Progenitor cell of endocrine pancreas (in vitro differentiated cells): Measurements from ENCODE around the gene THTPA. TPM values are rescaled to one million over a fixed set of nuclear protein-coding genes. Genes with fewer than 3 reads are reported as not detected.

Source experiments
- DNase-seq: peaks from one replicate; pipeline ENCODE4 v3.0.0; 2021; ENCODE audit warnings: low spot score; ENCODE audit not compliant: unreplicated experiment
- H3K27ac Mint-ChIP-seq: 2 replicates; pipeline ENCODE4 v1.8.0; 2021; ENCODE audit warnings: mild to moderate bottlenecking, moderate library complexity, mixed read lengths
- H3K27me3 Mint-ChIP-seq: 2 replicates; pipeline ENCODE4 v1.8.0; 2021; ENCODE audit warnings: mixed read lengths
- H3K36me3 Mint-ChIP-seq: 2 replicates; pipeline ENCODE4 v1.8.0; 2022; ENCODE audit warnings: mixed read lengths; ENCODE audit not compliant: insufficient read depth
- H3K4me1 Mint-ChIP-seq: 2 replicates; pipeline ENCODE4 v1.8.0; 2021; ENCODE audit warnings: low read depth, mixed read lengths
- H3K4me3 Mint-ChIP-seq: 2 replicates; pipeline ENCODE4 v1.8.0; 2021; ENCODE audit warnings: low read depth, mild to moderate bottlenecking, moderate library complexity, mixed read lengths
- H3K9me3 Mint-ChIP-seq: 2 replicates; pipeline ENCODE4 v1.8.0; 2021; ENCODE audit warnings: low read depth, mixed read lengths
- CTCF ChIP-seq: fragments of 200-600 bp; sonication (generic); IDR thresholded peaks from one replicate; pipeline ENCODE4 v1.5.0; 2021; ENCODE audit warnings: antibody characterized with exemption, mild to moderate bottlenecking; ENCODE audit not compliant: unreplicated experiment
- total RNA-seq: library from RNA; stranded (reverse); gene quantifications from 2 replicates; pipeline ENCODE4 v1.2.1, GENCODE V29; 2021

Gene THTPA
- total RNA-seq, 1 donor from 2014 or later, result 20.6 TPM

GRCh38 chr14:23522643-23523198 lies 33.4 kb upstream of the THTPA start:
- TF ChIP-seq CTCF, result no peak
- Mint-ChIP-seq H3K4me3 (no peak overlapping the region), H3K36me3 (peaks cover 7% of the 10 kb centered on the region), H3K27ac (peak overlapping the region; percentile 62), H3K9me3 (no peaks in the 10 kb centered on the region), H3K27me3 (no peaks in the 10 kb centered on the region), H3K4me1 (no peaks in the 10 kb centered on the region)
- DNase-seq, result no peak

DNA sequence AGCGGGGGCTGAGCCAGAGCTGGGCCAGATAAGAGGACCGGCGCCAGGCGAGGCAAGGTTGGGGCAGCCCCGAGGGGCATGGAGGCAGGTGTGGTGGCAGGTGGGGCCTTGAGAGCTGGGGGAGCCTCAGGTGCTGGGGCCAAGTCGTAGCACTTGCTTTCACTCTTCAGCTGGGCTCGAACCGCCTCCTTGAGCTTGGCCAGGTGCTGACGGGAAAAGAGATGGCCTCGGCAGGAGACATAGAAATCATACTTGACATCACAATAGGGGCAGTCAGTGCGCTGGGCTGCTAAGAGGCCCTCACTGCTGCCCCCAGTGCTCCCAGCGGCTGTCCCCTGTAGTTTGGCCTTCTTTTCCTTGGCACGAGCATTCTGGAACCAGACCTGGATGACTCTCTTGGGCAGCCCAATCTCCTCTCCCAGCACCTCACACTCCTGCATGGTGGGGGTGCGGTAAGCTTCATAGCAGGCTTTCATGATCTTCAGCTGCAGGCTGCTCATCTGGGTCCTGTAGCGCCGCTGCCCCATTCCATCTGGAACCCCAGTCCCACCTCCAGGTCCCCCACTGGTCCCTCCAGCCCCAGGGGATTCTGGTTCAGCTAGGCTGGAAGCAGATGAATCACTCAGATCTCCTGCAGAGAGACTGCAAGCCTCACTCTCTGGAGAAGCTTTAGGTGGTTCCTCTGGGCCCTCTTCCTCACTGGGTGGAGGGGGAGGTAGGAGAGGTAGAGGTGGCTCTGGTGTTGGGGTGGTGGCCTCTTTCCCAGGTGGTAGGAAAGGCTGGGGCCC lies 32.6 kb upstream of the THTPA start:
- H3K4me1 Mint-ChIP-seq, result no peaks in the 10 kb centered on the region
- no peak for TF ChIP-seq CTCF
- DNase-seq, result no peak

DNA sequence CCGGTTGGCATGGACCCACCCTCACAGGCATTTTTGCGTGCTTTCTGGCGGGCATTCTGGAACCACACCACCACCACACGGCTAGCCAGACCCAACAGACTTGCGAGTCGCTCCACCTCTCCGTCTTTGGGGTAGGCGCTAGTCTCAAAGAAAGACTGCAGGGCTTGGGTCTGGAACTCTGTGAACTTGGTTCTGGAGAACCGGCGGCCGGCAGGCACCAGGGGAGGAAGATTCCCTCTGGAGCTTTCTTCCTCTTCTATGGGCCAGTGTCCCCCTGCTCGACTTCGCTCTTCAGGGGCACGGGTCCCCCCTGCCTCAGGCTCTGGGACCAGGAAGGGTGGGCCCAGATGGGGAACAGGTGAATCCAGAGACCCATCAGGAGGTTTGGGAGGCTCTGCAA lies 31.1 kb upstream of the THTPA start:
- TF ChIP-seq CTCF, result no peak
- H3K27ac Mint-ChIP-seq, result no peak overlapping the region
- no peak for DNase-seq
- no peak overlapping the region for H3K4me3 Mint-ChIP-seq
- H3K27me3 Mint-ChIP-seq, result no peaks in the 10 kb centered on the region
- peaks cover 9% of the 10 kb centered on the region for H3K36me3 Mint-ChIP-seq
- H3K4me1 Mint-ChIP-seq, result peaks cover 8% of the 10 kb centered on the region
- no peaks in the 10 kb centered on the region for H3K9me3 Mint-ChIP-seq

More for the DNA sequence above, 32.6 kb upstream of the THTPA start:
- Mint-ChIP-seq H3K27me3 (no peaks in the 10 kb centered on the region), H3K27ac (no peak overlapping the region), H3K9me3 (no peaks in the 10 kb centered on the region), H3K36me3 (peaks cover 7% of the 10 kb centered on the region), H3K4me3 (no peak overlapping the region)

DNA sequence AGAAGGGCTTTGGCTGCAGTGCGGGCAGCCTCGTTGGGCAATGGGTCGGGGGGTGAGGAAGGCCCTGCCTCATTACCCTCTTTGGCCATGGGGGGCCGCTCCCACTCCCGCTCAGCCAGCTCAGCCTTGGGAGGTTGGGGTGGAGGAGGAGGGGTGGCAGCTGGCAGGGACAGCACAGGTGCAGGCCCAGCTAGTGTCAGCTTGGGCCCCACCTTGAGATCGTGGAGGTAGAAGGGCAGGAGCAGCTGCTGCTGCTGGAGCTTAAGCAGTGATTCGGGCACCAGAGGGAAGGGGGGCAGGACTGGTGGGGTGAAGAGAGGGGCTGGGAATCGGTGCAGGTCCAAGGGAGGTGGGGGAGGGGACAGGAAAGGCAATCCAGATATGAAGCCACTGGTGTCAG lies 30.5 kb upstream of the THTPA start:
- H3K4me1 Mint-ChIP-seq, result peaks cover 14% of the 10 kb centered on the region

GRCh38 chr14:23528555-23528954 lies 27.5 kb upstream of the THTPA start:
- Mint-ChIP-seq H3K27me3 (no peaks in the 10 kb centered on the region), H3K4me3 (no peak overlapping the region), H3K36me3 (peaks cover 7% of the 10 kb centered on the region), H3K4me1 (peaks cover 20% of the 10 kb centered on the region), H3K27ac (peak overlapping the region; percentile 70), H3K9me3 (no peaks in the 10 kb centered on the region)
- peak; percentile 32 for TF ChIP-seq CTCF
- DNase-seq, result no peak

More for the DNA sequence above, 30.5 kb upstream of the THTPA start:
- TF ChIP-seq CTCF, result no peak
- peaks cover 9% of the 10 kb centered on the region for H3K36me3 Mint-ChIP-seq
- DNase-seq, result no peak
- no peak overlapping the region for H3K4me3 Mint-ChIP-seq
- H3K27me3 Mint-ChIP-seq, result no peaks in the 10 kb centered on the region
- no peak overlapping the region for H3K27ac Mint-ChIP-seq
- H3K9me3 Mint-ChIP-seq, result no peaks in the 10 kb centered on the region
